ENCODE results near the gene PRR33.

- no peak for TF ChIP-seq CTCF (conservative IDR thresholded peaks at IDR 0.05 in 1 of 2, IDR thresholded peaks at IDR 0.05 in 1 of 2; ENCODE audit: extremely low read depth in 1 of 2, insufficient read depth in 1 of 2, low read depth in 1 of 2, low read length in 2 of 2)
- TF ChIP-seq EZH2 (IDR thresholded peaks at IDR 0.05; ENCODE audit: borderline replicate concordance, low read length) = no peak
Observed at GRCh38 chr11:1841511-1842148, 50.1 kb downstream of the PRR33 start.

Data from mammary epithelial cell (primary cell).